IgD-negative memory B cell (primary cell): ENCODE measurements around the gene TAC3. TPM values are rescaled to one million over a fixed set of nuclear protein-coding genes. Genes with fewer than 3 reads are reported as not detected.
"Not testable (repeated sequence)": the region's sequence is repeated elsewhere in the genome, so short reads cannot be mapped to it uniquely, and the experiment has no call there.

ENCODE experiments used
- H3K27ac Mint-ChIP-seq, 3 donors: one replicate each; pipeline ENCODE4 v1.8.0; 2020 to 2022; ENCODE audit warnings: mild to moderate bottlenecking in 3 of 3, mixed read lengths in 3 of 3, moderate library complexity in 1 of 3
- H3K27me3 Mint-ChIP-seq: one replicate; pipeline ENCODE4 v1.8.0; 2021; ENCODE audit warnings: mixed read lengths
- H3K36me3 Mint-ChIP-seq: one replicate; pipeline ENCODE4 v1.8.0; 2020; ENCODE audit warnings: mild to moderate bottlenecking, mixed read lengths
- H3K4me1 Mint-ChIP-seq, 3 donors: one replicate each; pipeline ENCODE4 v1.8.0; 2020 to 2022; ENCODE audit warnings: mixed read lengths in 3 of 3, mild to moderate bottlenecking in 1 of 3
- H3K4me3 Mint-ChIP-seq, 4 donors: one replicate each; pipeline ENCODE4 v1.8.0; 2020 to 2022; ENCODE audit warnings: mild to moderate bottlenecking in 4 of 4, mixed read lengths in 4 of 4, moderate library complexity in 3 of 4
- H3K9me3 Mint-ChIP-seq, 3 donors: one replicate each; pipeline ENCODE4 v1.8.0; 2020 to 2021; ENCODE audit warnings: mixed read lengths in 3 of 3, mild to moderate bottlenecking in 1 of 3
- polyA plus RNA-seq: library from polyadenylated mRNA; unstranded; fragments of 300-500 nt; fragmentation: Illumina TruSeq; gene quantifications from one replicate; pipeline ENCODE4 v1.2.3, GENCODE V29; 2021

The TAC3 gene
- polyA plus RNA-seq, 1 donor from 2014 or later, result not detected

- no peak overlapping the region for H3K4me3 Mint-ChIP-seq
- H3K4me1 Mint-ChIP-seq, result peaks cover 0 to 4% (median 2%) of the 10 kb centered on the region in 3 donors
- no peaks in the 10 kb centered on the region for H3K27me3 Mint-ChIP-seq
- H3K27ac Mint-ChIP-seq, result peak overlapping the region in 1 of 3 donors; percentile 12
- H3K9me3 Mint-ChIP-seq, result no peaks in the 10 kb centered on the region
- H3K36me3 Mint-ChIP-seq, result no peaks in the 10 kb centered on the region
These were observed 3.8 kb upstream of the TAC3 start for GRCh38 chr12:57019983-57020719.

GRCh38 chr12:57018906-57019305, 2.6 kb upstream of the TAC3 start:
- no peaks in the 10 kb centered on the region for H3K9me3 Mint-ChIP-seq
- H3K36me3 Mint-ChIP-seq, result no peaks in the 10 kb centered on the region
- peak overlapping the region in 1 of 3 donors; percentile 49 for H3K27ac Mint-ChIP-seq
- peaks cover 0 to 4% (median 2%) of the 10 kb centered on the region in 3 donors for H3K4me1 Mint-ChIP-seq
- H3K4me3 Mint-ChIP-seq, result no peak overlapping the region
- peaks cover 3% of the 10 kb centered on the region for H3K27me3 Mint-ChIP-seq

- H3K27ac Mint-ChIP-seq, H3K36me3 Mint-ChIP-seq, H3K27me3 Mint-ChIP-seq, H3K4me3 Mint-ChIP-seq, H3K9me3 Mint-ChIP-seq, H3K4me1 Mint-ChIP-seq: not testable (repeated sequence)
These were observed 2.0 kb upstream of the TAC3 start for GRCh38 chr12:57018353-57018752.

- Mint-ChIP-seq H3K4me1 (peaks cover 10 to 20% (median 18%) of the 10 kb centered on the region in 3 donors), H3K27me3 (peaks cover 3% of the 10 kb centered on the region), H3K27ac (peak overlapping the region in 1 of 3 donors; percentile 74), H3K4me3 (peak overlapping the region in 3 of 4 donors; percentile 6 to 46 (median 10)), H3K36me3 (no peaks in the 10 kb centered on the region), H3K9me3 (no peaks in the 10 kb centered on the region)
These were observed 3.5 kb downstream of the TAC3 start for GRCh38 chr12:57012600-57013465.

- Mint-ChIP-seq H3K4me3 (peak overlapping the region in 3 of 4 donors; percentile 43 to 67 (median 47)), H3K27me3 (peaks cover 3% of the 10 kb centered on the region), H3K36me3 (no peaks in the 10 kb centered on the region), H3K9me3 (no peaks in the 10 kb centered on the region), H3K27ac (peak overlapping the region in 1 of 3 donors; percentile 11), H3K4me1 (peaks cover 14 to 26% (median 25%) of the 10 kb centered on the region in 3 donors)
These were observed 4.6 kb downstream of the TAC3 start for GRCh38 chr12:57011438-57012424.

GRCh38 chr12:57010627-57011247, 5.6 kb downstream of the TAC3 start:
- H3K4me1 Mint-ChIP-seq, result peaks cover 16 to 31% (median 28%) of the 10 kb centered on the region in 3 donors
- no peak overlapping the region for H3K27ac Mint-ChIP-seq
- H3K36me3 Mint-ChIP-seq, result no peaks in the 10 kb centered on the region
- H3K27me3 Mint-ChIP-seq, result peaks cover 3% of the 10 kb centered on the region
- H3K9me3 Mint-ChIP-seq, result no peaks in the 10 kb centered on the region
- H3K4me3 Mint-ChIP-seq, result peak overlapping the region in 1 of 4 donors; percentile 5

GRCh38 chr12:57009949-57010626, 6.2 kb downstream of the TAC3 start:
- H3K27ac Mint-ChIP-seq, result no peak overlapping the region
- no peaks in the 10 kb centered on the region for H3K36me3 Mint-ChIP-seq
- H3K4me3 Mint-ChIP-seq, result no peak overlapping the region
- peaks cover 3% of the 10 kb centered on the region for H3K27me3 Mint-ChIP-seq
- peaks cover 22 to 38% (median 33%) of the 10 kb centered on the region in 3 donors for H3K4me1 Mint-ChIP-seq
- H3K9me3 Mint-ChIP-seq, result no peaks in the 10 kb centered on the region

GRCh38 chr12:57008178-57008577, 8.2 kb downstream of the TAC3 start:
- H3K4me1 Mint-ChIP-seq, result peaks cover 27 to 42% (median 42%) of the 10 kb centered on the region in 3 donors
- no peaks in the 10 kb centered on the region for H3K36me3 Mint-ChIP-seq

GRCh38 chr12:57006809-57007475, 9.4 kb downstream of the TAC3 start:
- H3K36me3 Mint-ChIP-seq, result peaks cover 2% of the 10 kb centered on the region
- H3K9me3 Mint-ChIP-seq, result no peaks in the 10 kb centered on the region
- no peaks in the 10 kb centered on the region for H3K27me3 Mint-ChIP-seq
- H3K4me3 Mint-ChIP-seq, result peak overlapping the region; percentile 77 to 93 (median 87)
- H3K27ac Mint-ChIP-seq, result peak overlapping the region; percentile 53 to 84 (median 74)
- peaks cover 23 to 36% (median 34%) of the 10 kb centered on the region in 3 donors for H3K4me1 Mint-ChIP-seq

More at GRCh38 chr12:57008178-57008577, 8.2 kb downstream of the TAC3 start:
- Mint-ChIP-seq H3K4me3 (peak overlapping the region in 2 of 4 donors; percentile 70 to 77), H3K9me3 (no peaks in the 10 kb centered on the region), H3K27me3 (no peaks in the 10 kb centered on the region), H3K27ac (peak overlapping the region in 1 of 3 donors; percentile 11)

GRCh38 chr12:57005980-57006808, 10.1 kb downstream of the TAC3 start, which contains the start of gene ZBTB39:
ZBTB39 (minus strand) TSS chr12:57006546; CDS start chr12:57004917, 1,629 bp downstream.
- H3K9me3 Mint-ChIP-seq, result no peaks in the 10 kb centered on the region
- peak within 1 kb of the TSS; percentile 73 to 93 (median 74) for H3K27ac Mint-ChIP-seq
- H3K36me3 Mint-ChIP-seq, result peaks cover 2% of the 10 kb centered on the region
- peak within 1 kb of the TSS; percentile 82 to 97 (median 94) for H3K4me3 Mint-ChIP-seq
- H3K27me3 Mint-ChIP-seq, result no peaks in the 10 kb centered on the region
- H3K4me1 Mint-ChIP-seq, result peaks cover 18 to 36% (median 33%) of the 10 kb centered on the region in 3 donors

GRCh38 chr12:57004651-57005050, 11.7 kb downstream of the TAC3 start:
- Mint-ChIP-seq H3K27me3 (no peaks in the 10 kb centered on the region), H3K9me3 (no peaks in the 10 kb centered on the region), H3K4me1 (peaks cover 19 to 47% (median 34%) of the 10 kb centered on the region in 3 donors), H3K27ac (no peak overlapping the region), H3K36me3 (peaks cover 2% of the 10 kb centered on the region), H3K4me3 (peak overlapping the region in 3 of 4 donors; percentile 25 to 97 (median 82))

- peaks cover 4% of the 10 kb centered on the region for H3K36me3 Mint-ChIP-seq
- peaks cover 24 to 56% (median 43%) of the 10 kb centered on the region in 3 donors for H3K4me1 Mint-ChIP-seq
- no peak overlapping the region for H3K27ac Mint-ChIP-seq
These were observed 12.9 kb downstream of the TAC3 start for GRCh38 chr12:57003395-57003794.

More at GRCh38 chr12:57003395-57003794, 12.9 kb downstream of the TAC3 start:
- H3K9me3 Mint-ChIP-seq, result no peaks in the 10 kb centered on the region
- H3K27me3 Mint-ChIP-seq, result no peaks in the 10 kb centered on the region
- H3K4me3 Mint-ChIP-seq, result peak overlapping the region in 2 of 4 donors; percentile 60 to 82
